ENCODE measurements around the gene TRAPPC6A.

The TRAPPC6A gene

GRCh38 chr19:45177817-45178261 is at the start of gene TRAPPC6A:
TSS of gene TRAPPC6A (minus strand) at chr19:45178237. CDS start at chr19:45178218, 19 bp downstream.
- DNase-seq = no peak

GRCh38 chr19:45224645-45225044 is 46.6 kb upstream of the TRAPPC6A start:
- no peak for DNase-seq

GRCh38 chr19:45223879-45224278 is 45.8 kb upstream of the TRAPPC6A start:
- no peak for DNase-seq

- no peak for DNase-seq
Observed at GRCh38 chr19:45222724-45223123, 44.7 kb upstream of the TRAPPC6A start.

- DNase-seq = no peak
Observed at GRCh38 chr19:45218911-45219743, 41.1 kb upstream of the TRAPPC6A start.

- no peak for DNase-seq
Observed at GRCh38 chr19:45218426-45218825, 40.4 kb upstream of the TRAPPC6A start.

GRCh38 chr19:45217957-45218334 is 39.9 kb upstream of the TRAPPC6A start:
- no peak for DNase-seq

GRCh38 chr19:45217193-45217956 is 39.3 kb upstream of the TRAPPC6A start:
- no peak for DNase-seq

- DNase-seq = no peak
Observed at GRCh38 chr19:45216667-45217066, 38.6 kb upstream of the TRAPPC6A start.

- DNase-seq = no peak
Observed at GRCh38 chr19:45215391-45216191, 37.6 kb upstream of the TRAPPC6A start.

- no peak for DNase-seq
Observed at GRCh38 chr19:45213031-45213430, 35.0 kb upstream of the TRAPPC6A start.

- no peak for DNase-seq
Observed at GRCh38 chr19:45211751-45212381, 33.8 kb upstream of the TRAPPC6A start.

GRCh38 chr19:45206328-45206727 is 28.3 kb upstream of the TRAPPC6A start:
- no peak for DNase-seq

GRCh38 chr19:45205810-45206209 is 27.8 kb upstream of the TRAPPC6A start:
- no peak for DNase-seq

- DNase-seq = no peak
Observed at GRCh38 chr19:45202637-45203036, 24.6 kb upstream of the TRAPPC6A start.

GRCh38 chr19:45200568-45200967 is 22.5 kb upstream of the TRAPPC6A start:
- no peak for DNase-seq

- no peak for DNase-seq
Observed at GRCh38 chr19:45195764-45196163, 17.7 kb upstream of the TRAPPC6A start.

- no peak for DNase-seq
Observed at GRCh38 chr19:45191375-45191774, 13.3 kb upstream of the TRAPPC6A start.

- DNase-seq = no peak
Observed at GRCh38 chr19:45189971-45190370, 11.9 kb upstream of the TRAPPC6A start.

GRCh38 chr19:45187421-45188100 is 9.5 kb upstream of the TRAPPC6A start:
- DNase-seq = no peak

GRCh38 chr19:45186509-45187334 is 8.7 kb upstream of the TRAPPC6A start:
- no peak for DNase-seq

Measured in stimulated activated CD4-positive, alpha-beta T cell treated with anti-CD3 and anti-CD28 coated beads, Interleukin-4, amount 100 ng/mL, for 1 hour (primary cell).